ENCODE measurements around the gene DOCK7.

- TF ChIP-seq CTCF (IDR thresholded peaks at IDR 0.05; ENCODE audit: low read length) (no peak), EZH2 (optimal IDR thresholded peaks at IDR 0.05; ENCODE audit: low read depth, low read length) (no peak), EZH2phosphoT487 (IDR thresholded peaks at IDR 0.05; ENCODE audit: low read length) (no peak)
These were observed 239.8 kb downstream of the DOCK7 start for GRCh38 chr1:62448221-62448933.
